ENCODE results near the gene ZNF490.

- no peak for TF ChIP-seq CTCF (IDR thresholded peaks at IDR 0.05; ENCODE audit: low read depth, low read length)
- no peak for TF ChIP-seq EZH2phosphoT487 (IDR thresholded peaks at IDR 0.05; ENCODE audit: low read depth)
Measured at GRCh38 chr19:12555456-12555930, 55.1 kb downstream of the ZNF490 start.

Data from OCI-LY3 (cell line).